SK-N-DZ (cell line): Measurements from ENCODE around the gene KCMF1.

Source experiments
- DNase-seq: peaks from one replicate; pipeline ENCODE4 v3.0.0-alpha.2; 2015; ENCODE audit warnings: low spot score

The KCMF1 gene

DNA sequence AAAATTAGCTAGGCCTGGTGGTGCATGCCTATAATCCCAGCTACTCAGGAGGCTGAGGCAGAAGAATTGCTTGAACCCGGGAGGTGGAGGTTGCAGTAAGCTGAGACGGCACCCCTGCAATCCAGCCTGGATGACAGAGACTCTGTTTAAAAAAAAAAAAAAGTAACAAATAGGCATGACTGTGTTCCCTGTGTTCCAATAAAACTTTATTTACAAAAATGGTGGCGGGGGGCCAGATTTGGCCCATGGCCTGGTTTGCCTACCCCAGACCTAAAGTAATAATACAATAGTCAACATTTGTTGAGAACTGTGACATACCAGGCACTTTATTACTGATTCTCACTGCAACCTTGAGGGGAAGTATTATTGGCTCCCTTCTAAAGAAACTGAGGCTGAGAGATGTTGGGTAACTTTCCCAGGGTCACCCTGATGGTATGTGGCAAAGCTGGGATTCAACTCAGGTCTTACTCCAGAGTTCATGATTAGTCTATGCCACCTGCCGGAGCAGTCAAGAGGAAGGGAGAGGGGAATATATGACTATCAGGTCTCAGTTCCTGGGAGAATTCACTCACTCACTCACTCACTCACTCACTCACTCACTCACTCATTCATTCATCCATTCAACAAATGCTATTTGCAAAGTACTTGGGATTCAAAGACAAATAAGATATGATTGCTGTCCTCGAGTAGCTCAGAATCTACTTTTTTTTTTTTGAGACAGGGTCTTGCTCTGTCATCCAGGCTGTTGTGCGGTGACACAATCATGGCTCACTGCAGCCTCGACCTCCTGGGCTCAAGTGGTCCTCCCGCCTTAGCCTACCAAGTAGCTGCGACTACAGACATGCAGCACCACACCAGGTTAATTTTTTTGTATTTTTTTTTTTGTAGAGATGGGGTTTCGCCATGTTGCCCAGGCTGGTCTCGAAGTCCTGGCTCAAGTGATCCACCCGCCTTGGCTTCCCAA is 14.3 kb upstream of the KCMF1 start:
- DNase-seq: no peak

DNA sequence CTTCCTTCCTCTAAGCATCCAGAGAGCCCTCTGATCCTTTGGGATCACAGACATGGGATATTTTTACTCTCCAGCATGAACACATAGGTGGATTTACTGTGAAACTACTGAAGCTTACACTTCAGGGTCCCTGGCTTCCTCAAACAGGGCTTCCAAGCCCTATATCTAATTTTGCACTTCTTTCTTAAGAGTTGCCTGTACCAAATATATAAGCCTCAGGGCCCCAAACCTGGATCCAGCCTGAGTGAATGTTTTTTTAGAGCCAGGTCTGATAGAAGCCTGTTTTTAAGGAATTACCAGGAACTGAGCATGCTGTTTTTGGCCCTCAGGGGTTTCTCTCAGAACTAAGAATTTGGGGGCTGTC is 13.2 kb upstream of the KCMF1 start:
- DNase-seq: no peak

DNA sequence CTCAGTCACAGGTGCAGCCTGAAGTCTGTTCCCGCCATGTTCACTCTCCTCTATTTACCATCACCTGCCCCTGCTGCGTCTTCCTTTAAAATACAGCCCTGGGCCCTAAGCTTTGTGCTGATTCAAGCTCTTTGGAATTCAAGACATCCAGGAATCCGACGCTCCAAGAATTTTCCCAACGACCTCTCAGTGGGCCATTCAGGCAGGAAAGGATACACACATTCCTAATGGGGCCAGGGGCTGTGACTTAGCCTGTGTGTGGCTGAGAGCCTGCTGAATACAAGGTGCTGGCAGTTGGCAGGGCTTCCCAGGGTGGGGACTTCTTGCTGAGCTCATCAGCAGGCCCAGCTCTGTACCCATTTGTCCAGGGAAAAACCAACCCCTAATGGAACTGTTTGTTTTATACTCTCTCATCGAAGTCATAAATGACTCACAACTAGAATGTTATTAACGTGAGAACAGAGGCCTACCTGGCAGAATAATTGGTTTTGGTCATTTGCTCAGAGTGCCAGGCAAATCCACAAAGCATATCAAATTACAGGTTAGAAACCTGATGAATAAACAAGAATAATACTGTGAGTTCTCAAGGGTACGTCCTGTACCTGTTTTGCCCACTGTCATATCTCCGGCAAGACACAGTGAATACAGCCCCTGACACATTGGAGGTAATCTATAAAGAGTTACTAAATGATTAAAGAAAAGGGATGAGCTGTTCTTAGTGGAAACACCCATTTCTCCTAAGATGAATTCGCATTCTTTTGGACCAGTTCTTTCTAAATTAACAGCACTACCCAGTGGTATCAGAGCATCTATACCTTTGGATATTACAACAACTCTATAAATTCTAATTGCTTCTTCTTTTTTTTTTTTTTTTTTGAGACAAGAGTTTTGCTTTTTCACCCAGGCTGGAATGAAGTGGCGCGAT is 12.6 kb upstream of the KCMF1 start:
- DNase-seq: no peak

DNA sequence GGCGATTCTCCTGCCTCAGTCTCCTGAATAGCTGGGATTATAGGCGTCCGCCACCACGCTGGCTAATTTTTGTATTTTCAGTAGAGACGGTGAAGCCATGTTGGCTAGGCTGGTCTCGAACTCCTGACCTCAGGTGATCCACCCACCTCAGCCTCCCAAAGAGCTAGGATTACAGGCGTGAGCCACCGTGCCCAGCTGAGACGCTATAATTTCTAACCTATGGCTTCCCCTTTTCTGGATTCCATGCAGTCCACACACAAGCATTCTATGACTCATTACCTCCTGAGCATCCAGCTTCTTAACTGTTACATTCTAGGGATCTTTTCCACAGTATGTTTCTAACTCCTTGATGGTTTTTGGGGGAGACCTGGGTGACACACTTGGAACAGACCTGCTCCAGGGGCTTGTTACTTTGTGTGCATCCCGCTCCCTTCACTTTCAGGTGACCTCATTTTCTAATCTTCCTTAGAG is 11.8 kb upstream of the KCMF1 start:
- DNase-seq: no peak

DNA sequence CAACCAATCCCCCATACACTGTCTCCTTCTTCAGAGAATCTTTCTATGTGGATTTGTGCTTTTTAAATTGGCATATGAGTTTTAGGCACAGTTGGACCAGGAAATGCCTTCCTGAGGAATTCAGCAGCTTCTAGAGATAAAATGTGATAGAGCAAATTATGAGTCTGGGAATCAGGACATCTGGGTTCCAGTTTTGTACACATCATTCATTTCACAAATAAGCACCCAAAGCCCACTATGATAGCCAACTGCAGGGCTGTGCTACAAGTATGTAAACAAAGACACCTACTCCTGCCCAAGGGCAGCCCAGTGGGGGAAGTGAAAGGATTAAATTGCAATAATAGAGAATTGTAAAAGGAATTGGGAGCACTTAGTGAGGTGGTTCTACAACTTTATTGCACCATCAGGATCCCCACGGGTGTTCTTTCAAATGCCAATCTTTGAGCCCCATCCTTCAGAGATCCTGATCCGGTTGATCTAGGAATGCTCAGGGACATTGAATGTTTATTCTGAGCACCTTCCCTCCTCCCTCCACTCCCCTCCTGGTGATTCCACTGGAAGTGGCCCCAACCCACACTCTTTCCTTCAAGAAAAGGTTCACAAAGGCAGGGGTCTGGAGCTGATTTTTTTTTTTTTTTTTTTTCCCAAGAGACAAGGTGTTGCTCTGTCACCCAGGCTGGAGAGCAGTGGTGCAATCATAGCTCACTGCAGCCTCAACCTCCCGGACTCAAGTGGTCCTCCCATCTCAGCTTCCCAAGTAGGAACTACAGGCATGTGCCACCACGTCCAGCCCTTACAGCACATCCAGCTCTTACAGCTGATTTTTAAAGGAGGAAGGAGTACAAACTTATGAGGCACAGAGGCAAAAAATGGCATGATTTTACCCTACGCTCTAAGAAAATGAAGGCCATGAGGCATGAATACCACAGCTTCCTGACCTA is 11.1 kb upstream of the KCMF1 start:
- DNase-seq: no peak

DNA sequence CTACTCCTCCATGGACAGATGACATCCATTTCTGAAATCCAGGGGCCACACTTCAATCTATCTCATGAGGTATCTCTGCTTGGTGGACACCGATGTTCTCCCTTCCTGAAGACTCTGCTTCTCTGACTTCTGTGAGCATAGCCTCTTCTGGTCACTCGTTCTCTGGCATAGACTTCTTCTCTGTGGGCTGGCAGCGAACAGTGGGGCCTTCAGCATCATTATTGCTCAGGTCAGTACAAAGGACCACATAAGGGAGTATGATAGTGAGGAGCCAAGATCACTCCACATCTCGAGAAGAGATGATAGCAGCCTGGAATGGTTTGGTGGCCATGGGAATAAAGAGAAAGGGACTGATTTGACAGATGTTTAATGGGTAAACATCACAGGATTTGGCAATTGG is 8.0 kb upstream of the KCMF1 start:
- no peak for DNase-seq

DNA sequence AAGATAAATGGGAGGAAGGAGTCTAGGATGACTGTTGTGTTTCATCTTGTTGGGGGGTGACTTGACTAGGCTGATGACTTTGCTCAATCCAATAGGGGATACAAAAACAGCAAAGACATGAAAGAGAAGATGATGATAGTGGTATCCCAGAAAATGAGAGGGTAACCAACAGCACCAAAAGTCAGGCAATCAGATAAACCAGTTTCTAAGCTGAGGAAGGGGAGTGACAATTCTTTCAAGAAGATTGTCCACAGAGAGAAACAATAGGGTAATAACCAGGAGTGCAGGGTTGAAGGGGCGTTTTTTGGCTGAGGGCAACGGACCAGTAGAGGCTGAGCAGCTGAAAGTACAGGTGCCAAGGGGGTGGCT is 7.7 kb upstream of the KCMF1 start:
- DNase-seq: no peak

DNA sequence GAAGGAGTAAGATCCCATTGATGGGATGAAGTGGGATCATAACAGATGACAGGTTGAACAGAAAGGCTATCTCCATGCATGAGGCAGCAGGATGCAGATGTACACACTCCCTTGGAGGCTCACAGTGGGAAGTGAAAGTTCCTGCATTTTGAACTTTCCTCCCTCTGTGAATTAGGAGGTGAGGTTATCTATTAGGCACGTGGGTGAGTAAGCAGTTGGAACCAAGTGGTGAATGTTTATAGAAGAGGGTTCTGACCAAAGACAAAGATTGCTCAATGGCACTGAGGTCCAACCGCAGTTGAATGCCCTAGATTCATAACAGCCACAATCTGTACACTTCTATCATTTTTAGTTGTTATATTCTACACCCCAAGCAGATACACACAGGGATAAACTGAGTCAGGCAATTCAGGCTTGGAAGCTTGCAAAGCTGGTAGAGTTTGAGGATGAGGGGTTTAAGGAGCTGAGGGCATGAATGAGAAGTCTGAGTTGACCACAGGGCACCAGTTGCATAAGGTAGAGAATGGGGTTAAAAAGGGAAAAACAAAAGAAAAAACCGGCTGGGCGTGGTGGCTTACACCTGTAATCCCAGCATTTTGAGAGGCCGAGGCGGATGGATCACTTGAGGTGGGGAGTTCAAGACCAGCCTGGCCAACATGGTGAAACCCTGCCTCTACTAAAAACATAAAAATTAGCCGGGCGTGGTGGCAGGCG is 7.1 kb upstream of the KCMF1 start:
- DNase-seq: no peak

DNA sequence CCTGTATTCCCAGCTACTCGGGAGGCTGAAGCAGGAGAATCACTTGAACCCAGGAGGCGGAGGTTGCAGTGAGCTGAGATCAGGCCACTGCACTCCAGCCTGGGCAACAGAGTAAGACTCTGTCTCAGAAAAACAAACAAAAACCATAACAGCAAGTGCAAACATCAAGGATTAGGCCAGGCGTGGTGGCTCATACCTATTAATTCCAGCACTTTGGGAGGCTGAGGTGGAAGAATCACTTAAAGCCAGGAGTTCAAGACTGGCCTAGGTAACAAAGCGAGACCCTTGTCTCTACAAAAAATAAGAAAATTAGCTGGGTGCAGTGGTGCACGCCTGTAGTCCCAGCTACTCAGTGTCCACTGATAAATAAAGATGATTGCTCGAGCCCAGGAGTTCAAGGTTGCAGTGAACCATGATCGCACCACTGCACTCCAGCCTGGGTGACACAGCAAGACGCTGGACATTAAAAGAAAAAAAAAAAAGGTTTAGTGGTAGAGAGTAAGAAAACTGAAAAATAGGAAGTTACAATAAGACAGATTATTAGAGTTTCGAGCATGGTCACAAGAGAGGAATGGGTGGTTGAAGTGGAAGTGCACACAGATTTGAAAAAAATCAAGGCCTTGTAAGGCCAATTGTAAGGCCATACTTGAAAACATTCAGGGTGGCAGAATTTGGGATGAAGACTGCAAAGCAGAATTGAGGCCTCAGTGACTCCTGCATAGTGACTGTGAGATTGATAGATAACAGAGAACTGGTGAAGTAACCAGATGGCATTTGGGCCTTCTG is 6.4 kb upstream of the KCMF1 start:
- DNase-seq: no peak

DNA sequence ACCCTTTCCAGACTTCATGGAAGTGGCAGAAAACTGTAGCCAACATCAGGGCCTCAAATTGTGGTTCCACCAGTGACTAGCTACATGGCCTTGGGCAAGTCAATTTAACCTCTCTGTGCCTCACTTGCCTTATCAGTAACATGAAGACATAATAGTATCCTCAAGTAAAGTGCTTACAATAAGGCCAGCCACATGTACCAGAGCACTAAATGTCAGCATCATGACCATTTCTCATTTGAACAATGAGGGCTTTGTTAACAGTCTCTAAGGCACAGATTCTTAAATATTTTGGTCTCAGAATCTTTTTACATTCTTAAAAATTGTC is 5.8 kb upstream of the KCMF1 start:
- no peak for DNase-seq

DNA sequence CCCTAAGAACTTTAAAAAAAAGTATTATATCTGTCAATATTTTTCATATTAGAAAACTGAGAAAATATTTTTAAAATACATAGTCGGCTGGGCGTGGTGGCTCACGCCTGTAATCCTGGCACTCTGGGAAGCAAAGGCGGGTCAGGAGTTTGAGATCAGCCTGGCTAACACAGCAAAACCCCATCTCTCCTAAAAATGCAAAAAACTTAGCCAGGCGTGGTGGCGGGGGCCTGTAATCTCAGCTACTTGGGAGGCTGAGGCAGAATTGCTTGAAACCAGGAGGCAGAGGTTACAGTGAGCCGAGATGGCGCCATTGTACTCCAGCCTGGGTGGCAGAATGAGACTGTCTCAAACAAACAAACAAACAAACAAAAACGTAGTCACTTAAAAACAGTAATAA is 5.1 kb upstream of the KCMF1 start:
- DNase-seq: no peak

DNA sequence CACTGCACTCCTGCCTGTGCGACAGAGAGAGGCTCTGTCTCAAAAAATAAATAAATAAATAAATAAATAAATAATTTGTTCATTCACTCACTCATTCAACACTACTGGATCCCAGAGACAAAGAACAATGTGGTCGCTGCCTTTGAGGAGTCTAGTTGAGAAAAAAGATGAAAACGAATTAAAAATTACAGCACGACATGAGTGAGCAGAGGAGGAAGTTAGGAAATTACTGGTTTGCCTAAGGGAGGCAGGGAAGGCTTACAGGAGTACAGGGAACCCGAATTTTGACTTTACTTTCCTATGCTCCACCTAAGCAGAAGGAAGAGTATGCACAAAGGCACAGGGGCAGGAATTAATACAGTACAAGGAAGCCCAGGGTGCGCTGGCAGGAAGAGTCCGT is 4.2 kb upstream of the KCMF1 start:
- no peak for DNase-seq

DNA sequence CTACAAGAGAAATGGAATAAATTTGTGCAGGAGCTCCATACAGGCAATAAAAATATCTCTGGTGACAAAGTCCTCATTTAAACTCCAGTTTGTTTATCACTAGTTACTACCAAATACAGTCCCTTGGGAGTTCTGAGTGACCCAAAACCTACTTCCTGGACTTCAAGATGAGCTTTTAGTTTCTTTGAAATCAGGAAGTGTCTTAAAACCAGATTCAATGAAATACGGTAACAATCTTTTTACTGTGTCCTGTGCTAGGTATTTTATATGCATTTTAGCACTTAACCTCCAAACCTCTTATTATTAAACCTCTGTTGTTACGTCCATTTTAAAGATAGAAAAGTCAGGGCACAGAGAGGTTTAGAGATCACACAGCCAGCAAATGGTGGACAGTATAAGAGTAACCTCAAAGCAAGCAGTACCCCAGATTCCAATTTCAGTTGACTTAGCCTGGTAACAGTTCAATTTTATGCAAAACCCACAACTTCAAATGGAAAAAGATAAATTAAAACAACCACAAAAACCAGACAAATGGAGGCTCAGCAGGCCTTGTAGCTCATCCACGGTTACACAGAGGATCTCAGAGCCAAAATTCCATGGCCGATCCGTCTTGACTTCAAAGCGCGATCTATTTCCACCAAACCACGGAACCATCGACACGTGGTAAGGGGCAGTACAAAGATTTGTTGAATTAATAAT is 1.3 kb upstream of the KCMF1 start:
- no peak for DNase-seq

DNA sequence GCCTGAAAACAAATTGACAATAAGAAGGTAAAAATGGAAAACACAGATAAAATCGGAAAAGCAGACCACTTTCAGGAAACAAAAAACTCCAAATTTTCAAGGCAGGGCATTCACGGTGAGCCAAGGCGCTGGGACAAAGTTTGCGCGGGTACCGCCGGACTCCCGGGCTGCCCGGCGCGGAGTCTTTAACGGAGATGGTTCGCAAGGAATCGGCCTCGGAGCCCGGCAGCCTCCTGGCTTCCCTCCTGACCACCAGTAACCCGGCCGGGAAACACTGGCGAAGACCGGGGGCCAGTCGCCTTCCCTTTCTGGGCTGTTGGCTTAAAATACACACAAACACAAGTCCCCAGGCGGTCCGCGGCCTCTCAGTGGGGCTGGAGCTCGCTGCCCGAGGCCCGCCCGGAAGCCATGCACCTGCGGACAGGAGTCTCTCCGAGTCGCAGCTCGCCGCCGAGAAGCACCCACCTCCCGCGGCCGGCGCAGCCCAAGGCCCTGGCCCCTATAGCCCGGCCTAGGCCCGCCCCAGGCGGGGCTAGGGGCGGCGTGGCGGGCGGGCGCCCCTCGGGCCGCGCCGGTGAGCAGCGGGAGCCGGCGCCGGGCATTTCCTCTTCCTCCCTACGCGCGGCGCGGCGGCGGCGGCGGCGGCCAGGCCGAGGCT is 622 bp upstream of the KCMF1 start:
- peak; percentile 49 for DNase-seq

DNA sequence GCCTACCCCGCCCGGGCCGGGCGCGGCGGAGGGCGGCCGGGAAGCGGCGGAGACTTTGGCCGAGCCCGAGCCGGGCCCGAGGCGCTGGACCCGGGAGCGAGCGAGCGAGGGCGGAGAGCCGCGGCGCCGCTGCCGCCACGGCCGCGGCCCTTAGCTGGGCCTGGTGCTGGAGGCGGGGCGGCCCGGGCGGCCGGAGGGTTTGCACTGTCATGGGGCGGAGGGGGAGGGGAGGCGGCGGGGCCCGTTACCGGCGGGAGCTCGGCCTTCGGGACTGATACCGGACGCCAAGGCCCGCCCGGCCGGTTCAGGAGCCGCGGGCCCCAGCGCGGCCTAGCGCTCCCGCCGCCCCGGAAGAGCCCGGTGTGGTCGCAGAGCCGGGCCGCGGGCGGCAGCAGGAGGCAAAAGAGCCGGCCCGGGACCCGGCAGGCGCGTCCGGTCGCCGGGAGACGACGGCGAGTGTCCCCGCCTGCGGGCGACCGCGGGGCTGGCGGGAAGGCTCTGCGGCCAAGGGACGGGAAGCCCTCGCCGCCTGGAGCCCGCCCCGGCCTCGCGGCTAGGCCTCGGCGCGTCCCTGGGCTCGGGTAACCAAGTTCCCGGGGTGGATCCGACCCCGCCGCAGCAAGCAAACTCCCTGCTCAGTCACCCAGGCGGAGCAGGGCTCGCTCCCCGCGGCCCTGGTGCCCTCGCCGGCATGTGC is 697 bp downstream of the KCMF1 start:
- peak; percentile 33 for DNase-seq

DNA sequence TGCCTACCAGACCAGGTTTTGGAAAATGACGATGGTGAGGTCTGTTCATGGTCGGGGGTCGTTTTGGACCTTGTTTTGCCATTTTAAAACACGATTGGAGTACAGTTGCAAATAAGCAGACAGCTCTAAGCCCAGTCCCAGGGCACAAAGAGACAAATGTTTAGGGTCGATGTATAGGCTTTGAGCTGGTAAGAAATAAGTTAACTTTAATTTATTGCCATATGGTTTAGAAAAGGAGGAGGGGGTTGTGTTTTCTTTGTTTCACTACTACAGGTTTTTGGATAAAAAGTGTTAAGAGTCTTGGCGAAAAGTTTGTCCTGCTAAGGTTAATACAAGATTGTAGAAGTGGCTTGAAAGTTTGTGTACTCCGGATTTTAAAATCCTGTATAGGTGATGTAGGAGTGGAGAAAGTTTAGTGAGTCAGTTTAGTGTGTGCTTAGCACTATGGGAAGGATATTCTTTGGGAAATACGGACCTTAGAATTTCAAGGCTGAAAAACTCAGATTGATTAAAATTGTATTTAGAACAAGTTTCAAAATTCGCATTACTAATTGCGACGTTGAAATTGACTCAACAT is 1.3 kb downstream of the KCMF1 start:
- DNase-seq: no peak

DNA sequence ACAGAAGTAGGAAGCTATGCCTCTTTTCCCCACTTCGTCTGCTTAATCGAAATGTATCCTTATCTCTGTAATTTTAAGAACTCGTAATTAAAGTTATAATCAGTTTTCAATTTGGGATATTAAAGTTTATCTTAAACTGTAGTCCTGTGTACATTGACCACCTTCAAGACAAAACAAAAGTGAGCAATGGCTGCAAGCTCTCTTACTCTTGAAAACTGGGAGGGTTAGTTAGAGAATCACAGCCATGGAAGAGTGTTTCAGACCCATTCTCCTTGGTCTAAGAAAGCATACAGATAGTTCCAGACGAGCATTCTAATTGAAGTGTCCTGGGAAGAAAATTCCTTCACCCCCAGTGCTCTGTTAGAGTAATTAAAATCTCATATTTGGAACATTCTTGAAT is 2.0 kb downstream of the KCMF1 start:
- no peak for DNase-seq
